Heart left ventricle (tissue), 16 donors: Measurements from ENCODE around the gene E2F1. TPM values are rescaled to one million over a fixed set of nuclear protein-coding genes. Genes with fewer than 3 reads are reported as not detected.
A peak's percentile ranks its signal among the peaks of the same experiment; 100 is the strongest.

Experiments used
- ATAC-seq, 4 donors: fragments of 200-7000 bp; cut with Tn5 transposase; one replicate each; pipeline ENCODE4 v1.9.1; 2020 to 2022; ENCODE audit warnings: moderate library complexity in 4 of 4, mild to moderate bottlenecking in 3 of 4, moderate number of reproducible peaks in 1 of 4
- DNase-seq, 5 donors: peaks; one replicate each; pipeline ENCODE4 v3.0.0-alpha.2; 2020
- H3K27ac ChIP-seq, 12 donors: fragments of 200-600 bp; sonication (generic) in 4 of 12; one replicate each; pipeline versions ENCODE4 v1.5.0 to v1.8.0; 2016 to 2022; ENCODE audit warnings: mild to moderate bottlenecking in 2 of 12
- H3K27me3 ChIP-seq, 9 donors: fragments of 200-600 bp; sonication (generic) in 2 of 9; one replicate each; pipeline versions ENCODE4 v1.5.1 to v1.8.0; 2016 to 2022; ENCODE audit warnings: mild to moderate bottlenecking in 3 of 9
- H3K36me3 ChIP-seq, 9 donors: fragments of 200-600 bp; sonication (generic) in 2 of 9; one replicate each; pipeline versions ENCODE4 v1.5.0 to v1.8.0; 2018 to 2022; ENCODE audit warnings: mild to moderate bottlenecking in 2 of 9
- H3K4me1 ChIP-seq, 12 donors: fragments of 200-600 bp; sonication (generic) in 4 of 12; one replicate each; pipeline versions ENCODE4 v1.5.0 to v1.8.0; 2016 to 2022; ENCODE audit warnings: mild to moderate bottlenecking in 3 of 12
- H3K4me3 ChIP-seq, 12 donors: fragments of 200-600 bp; sonication (generic) in 4 of 12; one replicate each; pipeline versions ENCODE4 v1.5.0 to v1.8.0; 2017 to 2022; ENCODE audit warnings: mild to moderate bottlenecking in 9 of 12, moderate library complexity in 4 of 12
- H3K9me3 ChIP-seq, 12 donors: fragments of 200-600 bp; sonication (generic) in 4 of 12; one replicate each; pipeline versions ENCODE4 v1.5.0 to v1.8.0; 2016 to 2022; ENCODE audit warnings: mild to moderate bottlenecking in 1 of 12
- CTCF ChIP-seq, 12 donors: fragments of 200-600 bp; sonication (generic) in 4 of 12; IDR thresholded peaks; one replicate each; pipeline versions ENCODE4 v1.5.0 to v1.8.0; 2018 to 2022; ENCODE audit warnings: antibody characterized with exemption in 12 of 12, mild to moderate bottlenecking in 5 of 12
- POLR2A ChIP-seq, 2 donors: fragments of 450-650 bp; IDR thresholded peaks; one replicate each; pipeline ENCODE4 v1.6.1; 2017; ENCODE audit warnings: antibody characterized with exemption in 2 of 2, mild to moderate bottlenecking in 2 of 2, moderate library complexity in 2 of 2
- whole genome bisulfite sequencing, 4 donors: extraction: QIAGEN DNeasy Blood & Tissue Kit in 2 of 4; methylation state at CpG; one replicate each; pipeline versions ENCODE4 v1.1.5 to v1.1.7; 2013 to 2018; 5-methylcytosine and 5-hydroxymethylcytosine counted together
- intact Hi-C, 10 donors: fragments of 100-400 bp; cut with DNase I; formaldehyde crosslinking; loops; one replicate each; pipeline versions ENCODE4 v1.11.1 to v1.14.2; 2022
- long read RNA-seq, 3 donors: library from polyadenylated mRNA; unstranded; transcript quantifications; one replicate each; pipeline ENCODE4 v2.0.0, GENCODE V29; 2020 to 2021
- polyA plus RNA-seq, 2 donors: library from polyadenylated mRNA; stranded (reverse); fragments of 200-250 nt; gene quantifications; one replicate each; pipeline ENCODE4 v1.2.3, GENCODE V29; 2013
- total RNA-seq, 9 donors: library from RNA; depleted of rRNA in 2 of 9; stranded (reverse); fragments of >200 nt in 2 of 9; fragmentation: NEBNext Ultra II Directional in 3 of 9; extraction: Animal tissue kit (Norgen Biotek cat#: 25700) in 3 of 9; gene quantifications; one replicate each; pipeline versions ENCODE4 v1.1.0 to v1.2.4, GENCODE V29; 2016 to 2023
- donor health status: ischemic (EF 13 %, LVEDD 7.1; RV severe dilation, severe dysfunction).
- donor health status: healthy with polysubstance abuse.
- donor health status: DM: no; HTN: yes; CAD: no.
- donor health status: DM: no; HTN: no; CAD: no.
- donor health status: ischemic (EF 25% LVEDD 6.9; RV normal size, moderate dysfunction).
- donor health status: ischemic (EF 25% LVEDD 5.7; RV mildly dilated, moderate dysfunction).
- donor health status: healthy.
- donor health status: DM: yes; HTN: yes; CAD: no.
- donor health status: ischemic (EF 35%, LVEDD 5.7; RV mildly dilated, moderate dysfunction).
- donor health status: nonischemic (EF 11% LVEDD 7.7; RV severe dilation, severe dysfunction).
- donor health status: DM: yes; HTN: yes; CAD: no.
- donor health status: PGD.
- donor health status: ischemic (EF 29% LVEDD 5.4; RV normal size, mild dysfunction).
- donor health status: nonischemic (EF 23%, LVEDD 6.1; RV moderate dilation, normal function).

The E2F1 gene, protein sequence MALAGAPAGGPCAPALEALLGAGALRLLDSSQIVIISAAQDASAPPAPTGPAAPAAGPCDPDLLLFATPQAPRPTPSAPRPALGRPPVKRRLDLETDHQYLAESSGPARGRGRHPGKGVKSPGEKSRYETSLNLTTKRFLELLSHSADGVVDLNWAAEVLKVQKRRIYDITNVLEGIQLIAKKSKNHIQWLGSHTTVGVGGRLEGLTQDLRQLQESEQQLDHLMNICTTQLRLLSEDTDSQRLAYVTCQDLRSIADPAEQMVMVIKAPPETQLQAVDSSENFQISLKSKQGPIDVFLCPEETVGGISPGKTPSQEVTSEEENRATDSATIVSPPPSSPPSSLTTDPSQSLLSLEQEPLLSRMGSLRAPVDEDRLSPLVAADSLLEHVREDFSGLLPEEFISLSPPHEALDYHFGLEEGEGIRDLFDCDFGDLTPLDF
- total RNA-seq = 1 to 10 TPM in 7 of 9 donors, under 1 TPM in 2; 0.32 to 6.4 (median 1.4) TPM
- 1 to 10 TPM in 1 of 2 donors, under 1 TPM in 1; 0.46 to 1.1 TPM for polyA plus RNA-seq
- long read RNA-seq, donor 1, partial matches to known transcripts = 0 of 1 reads
- long read RNA-seq, donor 1, other reads (novel, unspliced or antisense) = 0 of 1 reads
- long read RNA-seq, donor 2, partial matches to known transcripts = 1 of 1 reads
- long read RNA-seq, donor 2, other reads (novel, unspliced or antisense) = 0 of 1 reads
- long read RNA-seq, donor 3, partial matches to known transcripts = 0 of 3 reads
- long read RNA-seq, donor 3, other reads (novel, unspliced or antisense) = 0 of 3 reads

DNA sequence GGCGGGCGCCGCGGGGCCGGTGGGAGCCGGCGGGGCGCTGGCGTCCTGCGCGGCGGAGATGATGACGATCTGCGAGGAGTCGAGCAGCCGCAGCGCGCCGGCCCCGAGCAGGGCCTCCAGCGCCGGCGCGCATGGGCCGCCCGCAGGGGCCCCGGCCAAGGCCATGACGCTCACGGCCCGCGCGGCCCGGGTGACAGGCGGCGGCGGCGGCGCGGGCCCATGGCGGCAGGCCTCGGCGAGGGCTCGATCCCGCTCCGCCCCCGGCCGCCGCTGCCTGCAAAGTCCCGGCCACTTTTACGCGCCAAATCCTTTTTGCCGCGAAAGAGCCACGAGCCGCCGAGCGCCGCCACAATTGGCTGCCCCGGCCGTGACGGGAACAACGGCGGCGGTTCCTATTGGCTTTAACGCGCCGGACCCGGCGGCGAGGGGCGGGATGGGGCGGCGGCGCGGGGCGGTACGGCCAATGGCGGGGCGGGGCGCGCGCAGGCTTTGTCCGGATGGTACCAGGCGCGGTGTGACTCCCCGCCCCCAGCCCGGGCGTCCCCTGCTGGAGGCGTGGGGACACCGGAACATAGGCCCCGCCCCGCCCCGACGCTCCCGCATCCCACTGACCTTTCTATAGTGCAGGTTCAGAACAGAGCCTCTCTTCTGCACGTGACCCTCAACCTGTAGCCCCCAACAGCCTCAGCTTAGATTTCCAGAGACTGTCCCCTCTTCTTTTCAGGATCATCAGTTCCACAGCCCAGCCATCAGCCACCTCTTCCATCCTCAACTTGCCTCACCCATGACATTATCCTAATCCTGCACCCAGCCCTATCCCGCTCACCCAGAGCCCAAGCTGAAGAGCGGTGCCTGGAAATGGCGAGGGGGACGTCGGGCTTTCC lies at the start of gene E2F1:
Gene E2F1 (minus strand): TSS at position 286 of the 884 bp plus-strand sequence. CDS start 121 bp downstream, at position 165.
- H3K27ac ChIP-seq = peak within 1 kb of the TSS in 7 of 12 donors; percentile 12 to 70 (median 17)
- WGBS, 4 donors = 2 to 17% (median 6%) methylated on average over 10 to 101 of the region's 101 CpGs
- intact Hi-C loops = loop anchor here in 3 of 10 donors (5.0 to 10.0 kb wide), 2 partner anchors 36 to 308 kb away; partner anchors contain the start of genes PXMP4 (in 3 of the 3) and RALY (in 1 of the 3)

DNA sequence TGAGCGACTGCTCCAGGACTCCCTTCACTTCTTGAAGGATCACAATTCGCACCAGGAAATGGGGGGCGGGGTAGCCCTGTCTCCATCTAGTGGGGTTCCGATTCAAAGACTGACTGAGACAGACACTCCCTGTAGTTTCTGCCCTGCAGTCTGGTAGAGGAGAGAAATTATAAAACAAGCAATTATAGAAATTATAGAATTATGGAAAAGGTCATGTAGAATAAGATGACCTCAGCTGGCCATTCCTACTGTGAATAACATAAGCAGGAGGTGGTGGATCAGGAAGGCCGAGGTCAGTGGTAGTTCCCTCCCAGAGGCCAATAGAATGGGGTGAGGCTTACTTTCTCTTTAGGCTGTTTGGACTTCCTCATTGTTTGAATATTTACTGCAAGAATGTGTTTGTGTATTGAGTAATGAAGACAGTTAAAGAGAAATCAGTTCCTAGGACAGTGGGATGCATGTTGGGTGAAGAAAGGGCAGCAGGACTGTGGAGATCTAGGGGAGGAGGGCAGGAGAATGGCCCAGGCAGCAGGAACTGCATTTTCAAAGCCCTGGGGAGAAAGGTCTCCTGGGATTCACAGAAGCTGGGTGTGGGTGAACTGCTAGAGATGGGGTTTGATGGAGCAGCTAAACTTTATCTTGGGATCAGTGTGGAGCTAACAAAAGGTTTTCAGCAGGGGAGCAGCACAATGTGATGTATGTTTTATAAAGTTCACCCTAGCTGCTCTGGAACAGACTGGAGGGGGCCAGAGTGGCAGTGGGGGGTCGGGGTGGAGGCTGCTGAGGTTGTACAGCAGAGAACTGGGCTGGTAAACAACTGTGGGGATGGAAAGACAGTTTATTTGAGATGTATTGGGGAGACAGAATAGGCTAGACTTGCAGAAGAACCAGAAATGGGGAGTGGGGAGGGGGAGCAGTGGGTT lies 47.7 kb upstream of the E2F1 start:
- Histone ChIP-seq H3K4me1 (peaks cover 0 to 29% (median 20%) of the 10 kb centered on the region in 12 donors), H3K27ac (peak overlapping the region in 11 of 12 donors; percentile 68 to 99 (median 90)), H3K4me3 (peak overlapping the region in 2 of 12 donors; percentile 5 to 71), H3K9me3 (peaks cover 0 to 26% (median 17%) of the 10 kb centered on the region in 12 donors), H3K36me3 (no peaks in the 10 kb centered on the region), H3K27me3 (no peaks in the 10 kb centered on the region)
- TF ChIP-seq CTCF (IDR thresholded peaks at IDR 0.05) = no peak
- TF ChIP-seq POLR2A (IDR thresholded peaks at IDR 0.05) = no peak
- intact Hi-C loops = loop anchor here in 6 of 10 donors (2.0 to 5.0 kb wide), 6 partner anchors 62 to 277 kb away; partner anchors contain the start of genes NECAB3 (in 2 of the 6), RALY (in 2 of the 6), ACTL10 (in 1 of the 6) and CHMP4B (in 1 of the 6)
- ATAC-seq = peak in 3 of 4 donors; percentile 12 to 47 (median 17)
- WGBS, 4 donors = 57 to 68% (median 65%) methylated on average over 6 of the region's 6 CpGs
- peak in 2 of 5 donors; percentile 26 to 28 for DNase-seq

More for the DNA sequence above, at the start of gene E2F1:
- Histone ChIP-seq H3K27me3 (no peaks in the 10 kb centered on the region), H3K4me3 (peak within 1 kb of the TSS in 10 of 12 donors; percentile 24 to 73 (median 42)), H3K4me1 (peaks cover 0 to 35% (median 14%) of the 10 kb centered on the region in 12 donors), H3K36me3 (no peaks in the 10 kb centered on the region), H3K9me3 (no peaks in the 10 kb centered on the region)
- ATAC-seq (peak; percentile 97 to 99 (median 99)), DNase-seq (peak; percentile 97 to 98 (median 97))
- TF ChIP-seq CTCF (IDR thresholded peaks at IDR 0.05) (peak in 10 of 12 donors; percentile 29 to 72 (median 47)), POLR2A (IDR thresholded peaks at IDR 0.05) (peak in 1 of 2 donors; percentile 20)
